Lung (tissue), 12 donors: ENCODE results near the gene AMN1. TPM values are rescaled to one million over a fixed set of nuclear protein-coding genes. Genes with fewer than 3 reads are reported as not detected.

Source experiments
- ATAC-seq: fragments of 200-7000 bp; cut with Tn5 transposase; one replicate; pipeline ENCODE4 v1.9.1; 2020; ENCODE audit warnings: moderate number of reproducible peaks; ENCODE audit not compliant: insufficient read depth, low FRiP score
- DNase-seq, 3 donors: peaks; one replicate each; pipeline ENCODE4 v3.0.0-alpha.2; 2013 to 2017
- H3K27ac ChIP-seq, 2 donors: one replicate each; pipeline ENCODE4 v1.5.1; 2013; ENCODE audit warnings: mild to moderate bottlenecking in 2 of 2, moderate library complexity in 2 of 2, control low read depth in 1 of 2, inconsistent platforms in 1 of 2, low read depth in 1 of 2, low read length in 1 of 2
- H3K27me3 ChIP-seq, 3 donors: one replicate each; pipeline ENCODE4 v1.5.1; 2013; ENCODE audit warnings: low read length in 2 of 3; ENCODE audit not compliant: control insufficient read depth in 3 of 3, insufficient read depth in 3 of 3
- H3K36me3 ChIP-seq, 4 donors: one replicate each; pipeline ENCODE4 v1.5.1; 2013; ENCODE audit warnings: low read length in 4 of 4, mild to moderate bottlenecking in 1 of 4, moderate library complexity in 1 of 4; ENCODE audit not compliant: control insufficient read depth in 4 of 4, insufficient read depth in 4 of 4
- H3K4me1 ChIP-seq, 5 donors: one replicate each; pipeline ENCODE4 v1.5.1; 2013; ENCODE audit warnings: low read length in 5 of 5, mild to moderate bottlenecking in 2 of 5, moderate library complexity in 1 of 5; ENCODE audit not compliant: control insufficient read depth in 5 of 5, insufficient read depth in 5 of 5
- H3K4me3 ChIP-seq: one replicate; pipeline ENCODE4 v1.5.1; 2013; ENCODE audit warnings: mild to moderate bottlenecking, control low read depth, moderate library complexity
- H3K9ac ChIP-seq, 2 donors: one replicate each; pipeline ENCODE4 v1.5.1; 2013; ENCODE audit warnings: low read length in 2 of 2, control low read depth in 1 of 2; ENCODE audit not compliant: insufficient read depth in 1 of 2
- H3K9me3 ChIP-seq, 4 donors: one replicate each; pipeline ENCODE4 v1.5.1; 2013; ENCODE audit warnings: low read length in 3 of 4, mild to moderate bottlenecking in 1 of 4, moderate library complexity in 1 of 4; ENCODE audit not compliant: control insufficient read depth in 4 of 4, insufficient read depth in 3 of 4
- CTCF ChIP-seq: IDR thresholded peaks from 2 replicates; pipeline ENCODE4 v1.5.1; 2012; ENCODE audit warnings: mild to moderate bottlenecking; ENCODE audit errors: control extremely low read depth, extremely low read depth
- WGBS, 2 donors: extraction: QIAGEN DNeasy Blood & Tissue Kit; methylation state at CpG; one replicate each; pipeline ENCODE4 v1.1.7; 2013; 5-methylcytosine and 5-hydroxymethylcytosine counted together
- polyA plus RNA-seq, 2 donors: library from polyadenylated mRNA; stranded (reverse); fragments of 200-250 nt; gene quantifications; one replicate each; pipeline ENCODE4 v1.2.1, GENCODE V29; 2013
- total RNA-seq, 2 donors: library from RNA; depleted of rRNA in 1 of 2; stranded (reverse); fragments of >200 nt in 1 of 2; gene quantifications; one replicate each; pipeline ENCODE4 v1.2.1, GENCODE V29; 2014 to 2021
- donor health status: control.
- donor health status: control.
- donor health status: Bipolar disorder and iron deficiency.
- donor health status: healthy.
- donor health status: DM: yes; HTN: yes; CAD: no.

The AMN1 gene
- total and polyA plus RNA-seq, 4 donors, result 5.7 to 20.0 (median 11.3) TPM

GRCh38 chr12:31742891-31743290 lies 14.1 kb upstream of the AMN1 start:
- 0 to 3% methylated on average over 1 of the region's 1 CpG for WGBS, 2 donors
- H3K4me1 ChIP-seq, result peaks cover 0 to 7% (median 3%) of the 10 kb centered on the region in 5 donors

GRCh38 chr12:31740628-31741027 lies 11.8 kb upstream of the AMN1 start:
- Histone ChIP-seq H3K9me3 (no peaks in the 10 kb centered on the region), H3K27ac (no peak overlapping the region), H3K4me1 (peaks cover 0 to 1% (median 0%) of the 10 kb centered on the region in 5 donors), H3K9ac (no peak overlapping the region), H3K36me3 (no peaks in the 10 kb centered on the region), H3K4me3 (no peak overlapping the region), H3K27me3 (no peaks in the 10 kb centered on the region)
- 47 to 57% methylated on average over 3 of the region's 3 CpGs for WGBS, 2 donors
- TF ChIP-seq CTCF, result no peak
- DNase-seq (no peak), ATAC-seq (no peak)

More at GRCh38 chr12:31742891-31743290, 14.1 kb upstream of the AMN1 start:
- ATAC-seq (no peak), DNase-seq (no peak)
- no peak for TF ChIP-seq CTCF
- H3K9me3 ChIP-seq, result no peaks in the 10 kb centered on the region
- no peak overlapping the region for H3K9ac ChIP-seq
- no peak overlapping the region for H3K4me3 ChIP-seq
- no peaks in the 10 kb centered on the region for H3K36me3 ChIP-seq
- no peaks in the 10 kb centered on the region for H3K27me3 ChIP-seq
- no peak overlapping the region for H3K27ac ChIP-seq

GRCh38 chr12:31737763-31738162 lies 8.9 kb upstream of the AMN1 start:
- Histone ChIP-seq H3K36me3 (no peaks in the 10 kb centered on the region), H3K27ac (no peak overlapping the region), H3K9ac (no peak overlapping the region), H3K27me3 (no peaks in the 10 kb centered on the region), H3K9me3 (no peaks in the 10 kb centered on the region), H3K4me1 (peaks cover 0 to 8% (median 0%) of the 10 kb centered on the region in 5 donors), H3K4me3 (no peak overlapping the region)
- no peak for TF ChIP-seq CTCF
- DNase-seq (no peak), ATAC-seq (no peak)
- WGBS, 2 donors, result 84 to 89% methylated on average over 2 of the region's 2 CpGs

GRCh38 chr12:31737345-31737744 lies 8.5 kb upstream of the AMN1 start:
- Histone ChIP-seq H3K9ac (no peak overlapping the region), H3K36me3 (no peaks in the 10 kb centered on the region), H3K4me1 (peaks cover 0 to 8% (median 0%) of the 10 kb centered on the region in 5 donors), H3K9me3 (no peaks in the 10 kb centered on the region), H3K27me3 (no peaks in the 10 kb centered on the region), H3K27ac (no peak overlapping the region), H3K4me3 (no peak overlapping the region)
- DNase-seq (no peak), ATAC-seq (no peak)
- TF ChIP-seq CTCF, result no peak
- 82 to 83% methylated on average over 4 of the region's 4 CpGs for WGBS, 2 donors
